ENCODE data around the gene VAV2. TPM values are rescaled to one million over a fixed set of nuclear protein-coding genes. Genes with fewer than 3 reads are reported as not detected.
"Not testable (repeated sequence)": the region's sequence is repeated elsewhere in the genome, so short reads cannot be mapped to it uniquely, and the experiment has no call there.

Gene VAV2
- total RNA-seq, 3 donors from 2014 or later: 5.3 to 9.5 (median 8.8) TPM

GRCh38 chr9:133990366-133991213, 1.5 kb downstream of the VAV2 start:
- Histone ChIP-seq H3K27ac (peak overlapping the region; percentile 60 to 84), H3K4me3 (peak overlapping the region; percentile 74 to 87 (median 76)), H3K27me3 (no peaks in the 10 kb centered on the region), H3K36me3 (no peaks in the 10 kb centered on the region), H3K4me1 (peaks cover 0 to 8% of the 10 kb centered on the region in 2 donors), H3K9me3 (no peaks in the 10 kb centered on the region)
- DNase-seq (ENCODE audit: low spot score in 2 of 2): no peak
- TF ChIP-seq POLR2A (IDR thresholded peaks at IDR 0.05) (no peak), POLR2AphosphoS5 (IDR thresholded peaks at IDR 0.05) (no peak)
- TF ChIP-seq, protein P1, sequence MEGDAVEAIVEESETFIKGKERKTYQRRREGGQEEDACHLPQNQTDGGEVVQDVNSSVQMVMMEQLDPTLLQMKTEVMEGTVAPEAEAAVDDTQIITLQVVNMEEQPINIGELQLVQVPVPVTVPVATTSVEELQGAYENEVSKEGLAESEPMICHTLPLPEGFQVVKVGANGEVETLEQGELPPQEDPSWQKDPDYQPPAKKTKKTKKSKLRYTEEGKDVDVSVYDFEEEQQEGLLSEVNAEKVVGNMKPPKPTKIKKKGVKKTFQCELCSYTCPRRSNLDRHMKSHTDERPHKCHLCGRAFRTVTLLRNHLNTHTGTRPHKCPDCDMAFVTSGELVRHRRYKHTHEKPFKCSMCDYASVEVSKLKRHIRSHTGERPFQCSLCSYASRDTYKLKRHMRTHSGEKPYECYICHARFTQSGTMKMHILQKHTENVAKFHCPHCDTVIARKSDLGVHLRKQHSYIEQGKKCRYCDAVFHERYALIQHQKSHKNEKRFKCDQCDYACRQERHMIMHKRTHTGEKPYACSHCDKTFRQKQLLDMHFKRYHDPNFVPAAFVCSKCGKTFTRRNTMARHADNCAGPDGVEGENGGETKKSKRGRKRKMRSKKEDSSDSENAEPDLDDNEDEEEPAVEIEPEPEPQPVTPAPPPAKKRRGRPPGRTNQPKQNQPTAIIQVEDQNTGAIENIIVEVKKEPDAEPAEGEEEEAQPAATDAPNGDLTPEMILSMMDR (IDR thresholded peaks at IDR 0.05): no peak
- intact Hi-C loops (cut with DNase I; ENCODE audit: low total_unique reads): no loop called here

DNA sequence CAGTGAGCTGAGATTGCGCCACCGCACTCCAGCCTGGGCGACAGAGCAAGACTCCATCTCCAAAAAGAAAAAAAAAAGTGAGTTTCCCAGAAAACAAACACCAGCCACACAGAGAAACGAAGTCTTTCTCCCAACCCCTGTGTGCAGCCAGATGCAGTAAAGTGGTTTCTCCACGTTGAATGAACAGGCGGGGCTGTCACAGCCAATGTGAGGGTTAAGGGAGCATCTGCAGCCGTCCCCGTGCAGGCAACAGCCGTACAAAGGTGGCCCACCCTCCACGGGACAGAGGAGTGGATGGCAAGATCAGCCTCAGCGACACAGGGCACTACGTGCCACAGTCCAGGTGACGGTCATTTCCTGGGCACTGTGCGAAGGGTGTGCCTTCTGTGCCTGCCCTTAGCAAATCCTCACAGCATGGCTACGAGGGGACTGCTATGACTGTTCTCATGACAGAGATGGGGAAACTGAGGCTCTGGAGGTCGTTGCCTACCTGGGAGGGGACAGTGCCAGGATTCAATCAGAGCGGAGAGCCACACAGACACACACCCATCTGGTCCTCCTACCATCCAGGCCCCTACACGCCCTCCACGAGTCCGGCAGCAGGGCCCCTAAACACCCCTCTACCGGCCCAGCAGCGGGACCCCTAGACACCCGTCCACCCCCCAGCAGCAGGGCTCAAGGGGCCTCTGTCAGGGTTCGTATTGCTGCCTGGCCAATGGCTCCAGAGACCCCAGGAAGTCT, 2.3 kb downstream of the VAV2 start:
- TF ChIP-seq POLR2A (IDR thresholded peaks at IDR 0.05): no peak
- TF ChIP-seq, protein P1 (IDR thresholded peaks at IDR 0.05): no peak
- no peak for TF ChIP-seq POLR2AphosphoS5 (IDR thresholded peaks at IDR 0.05)
- H3K27me3 ChIP-seq: no peaks in the 10 kb centered on the region
- peak overlapping the region in 1 of 2 donors; percentile 84 for H3K27ac ChIP-seq
- H3K4me1 ChIP-seq: peaks cover 0 to 8% of the 10 kb centered on the region in 2 donors
- no peak for DNase-seq (ENCODE audit: low spot score in 2 of 2)
- intact Hi-C loops (cut with DNase I; ENCODE audit: low total_unique reads): loop anchor here (1.0 kb wide), 1 partner anchor 198 kb away; no protein-coding TSS in a partner anchor
- no peaks in the 10 kb centered on the region for H3K9me3 ChIP-seq
- H3K4me3 ChIP-seq: no peak overlapping the region
- H3K36me3 ChIP-seq: no peaks in the 10 kb centered on the region

- intact Hi-C loops (cut with DNase I; ENCODE audit: low total_unique reads): loop anchor here (1.0 kb wide), 1 partner anchor 197 kb away; no protein-coding TSS in a partner anchor
- DNase-seq (ENCODE audit: low spot score in 2 of 2); H3K9me3 ChIP-seq; H3K27ac ChIP-seq; H3K36me3 ChIP-seq; H3K4me3 ChIP-seq; H3K27me3 ChIP-seq; H3K4me1 ChIP-seq: not testable (repeated sequence)
These were observed 3.4 kb downstream of the VAV2 start for GRCh38 chr9:133988771-133989170.

DNA sequence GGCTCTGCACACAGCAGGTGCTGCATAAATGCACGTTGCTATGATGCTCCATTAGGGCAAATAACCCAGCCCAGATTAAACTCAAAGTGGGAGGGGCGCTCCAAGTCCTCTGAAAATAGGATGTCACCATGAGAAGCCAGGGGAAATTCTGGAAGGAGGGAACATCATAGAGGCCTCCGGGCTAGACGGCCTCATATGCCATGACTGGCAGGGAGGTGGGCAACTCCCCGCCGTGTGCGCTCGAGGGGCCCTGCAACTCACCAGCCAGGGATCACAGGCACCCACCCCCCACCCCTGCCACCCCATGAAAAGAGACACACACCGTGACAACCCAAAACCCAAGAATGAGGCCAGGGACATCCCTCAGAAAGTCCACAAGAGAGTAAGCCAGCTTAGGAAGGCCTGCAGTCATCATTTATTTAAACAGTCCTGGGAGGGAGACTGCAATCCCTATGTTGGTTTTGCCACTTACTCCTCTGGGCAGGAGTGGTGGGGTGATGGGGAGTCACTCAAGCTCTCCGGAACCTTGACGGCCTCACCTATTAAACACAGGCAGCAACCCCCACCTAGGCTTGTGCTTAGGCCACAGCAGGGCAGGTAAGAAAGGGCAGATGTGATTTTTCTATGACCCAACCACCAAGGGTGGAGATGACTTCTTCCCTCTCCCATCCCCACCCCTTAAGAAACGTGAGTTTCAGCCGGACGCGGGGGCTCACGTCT, 4.0 kb downstream of the VAV2 start:
- no peaks in the 10 kb centered on the region for H3K9me3 ChIP-seq
- no peaks in the 10 kb centered on the region for H3K36me3 ChIP-seq
- no peak for DNase-seq (ENCODE audit: low spot score in 2 of 2)
- peaks cover 0 to 3% of the 10 kb centered on the region in 2 donors for H3K4me1 ChIP-seq
- intact Hi-C loops (cut with DNase I; ENCODE audit: low total_unique reads): no loop called here
- no peak overlapping the region for H3K4me3 ChIP-seq
- H3K27me3 ChIP-seq: no peaks in the 10 kb centered on the region
- TF ChIP-seq POLR2A (IDR thresholded peaks at IDR 0.05) (no peak), POLR2AphosphoS5 (IDR thresholded peaks at IDR 0.05) (no peak)
- TF ChIP-seq, protein P1 (IDR thresholded peaks at IDR 0.05): no peak
- H3K27ac ChIP-seq: no peak overlapping the region

- TF ChIP-seq POLR2A (IDR thresholded peaks at IDR 0.05) (no peak), POLR2AphosphoS5 (IDR thresholded peaks at IDR 0.05) (no peak)
- TF ChIP-seq, protein P1 (IDR thresholded peaks at IDR 0.05): no peak
- intact Hi-C loops (cut with DNase I; ENCODE audit: low total_unique reads): no loop called here
- Histone ChIP-seq H3K27ac (no peak overlapping the region), H3K27me3 (no peaks in the 10 kb centered on the region), H3K4me1 (peaks cover 0 to 3% of the 10 kb centered on the region in 2 donors), H3K4me3 (no peak overlapping the region), H3K9me3 (no peaks in the 10 kb centered on the region), H3K36me3 (no peaks in the 10 kb centered on the region)
- no peak for DNase-seq (ENCODE audit: low spot score in 2 of 2)
These were observed 4.7 kb downstream of the VAV2 start for GRCh38 chr9:133987446-133987788.

Data from breast epithelium (tissue), 4 donors.